Erythroblast (primary cell): ENCODE results near the gene WDR1.

Experiments used
- GATA1 ChIP-seq: IDR thresholded peaks from 2 replicates; pipeline ENCODE4 v1.6.1; 2011; ENCODE audit warnings: low read depth, mild to moderate bottlenecking, control low read depth, low read length, moderate library complexity
- POLR2A ChIP-seq: IDR thresholded peaks from 2 replicates; pipeline ENCODE4 v1.6.1; 2011; ENCODE audit warnings: mild to moderate bottlenecking, low read length

DNA sequence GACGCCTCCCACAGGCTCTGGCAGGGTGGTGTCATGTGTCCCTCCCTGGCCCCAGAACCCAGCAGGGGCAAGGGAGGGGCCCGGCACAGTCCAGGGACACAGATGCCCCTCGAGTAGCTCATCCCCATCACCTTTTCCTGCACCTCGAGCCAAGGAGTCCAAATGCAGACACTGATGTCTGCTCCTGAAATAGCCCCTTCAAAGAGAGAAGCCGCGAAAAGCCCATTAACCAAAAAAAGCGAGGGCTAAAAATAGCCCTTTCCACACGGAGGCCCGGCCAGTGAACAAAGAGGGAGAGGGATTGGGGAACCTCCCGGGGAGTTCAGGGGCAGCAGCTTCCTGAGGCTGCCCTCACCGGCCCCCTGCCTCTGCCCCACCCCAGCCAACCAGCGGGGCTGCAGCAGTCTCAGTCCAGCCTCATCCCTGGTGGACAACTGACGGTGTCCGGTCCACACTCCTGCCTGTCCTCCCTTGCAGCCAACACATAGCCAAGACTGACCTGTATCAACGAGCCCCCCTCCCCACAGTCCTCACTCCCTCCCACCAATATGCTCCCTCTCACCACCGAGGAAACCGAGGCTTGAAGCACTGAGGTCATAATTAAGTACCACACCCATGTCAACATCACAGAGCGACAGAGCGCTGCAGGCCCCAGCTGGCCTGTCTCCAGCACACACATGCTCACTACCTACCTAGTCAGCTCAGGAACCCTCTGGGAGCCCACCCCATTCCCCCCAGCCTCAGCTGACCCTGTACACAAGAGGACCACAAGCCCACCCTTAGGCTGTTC, 23.9 kb downstream of the WDR1 start:
- TF ChIP-seq POLR2A, result no peak
- TF ChIP-seq GATA1, result no peak
